Mesenteric fat pad (tissue), 1 donor: ENCODE data around the gene AGBL5. TPM values are rescaled to one million over a fixed set of nuclear protein-coding genes. Genes with fewer than 3 reads are reported as not detected.

Source experiments
- DNase-seq: peaks from one replicate; pipeline ENCODE4 v3.0.0-alpha.2; 2020; ENCODE audit warnings: low spot score
- total RNA-seq: library from RNA; stranded (reverse); fragmentation: NEBNext Ultra II Directional; extraction: Animal tissue kit (Norgen Biotek cat#: 25700); gene quantifications from one replicate; pipeline ENCODE4 v1.2.1, GENCODE V29; 2021
- donor health status: DM: yes; HTN: yes; CAD: no.

Gene AGBL5
- total RNA-seq, 1 donor from 2014 or later, result 20.3 TPM

GRCh38 chr2:27024188-27024587 lies 27.3 kb upstream of the AGBL5 start:
- peak; percentile 87 for DNase-seq

- peak; percentile 82 for DNase-seq
Observed at GRCh38 chr2:27024812-27025211, 26.7 kb upstream of the AGBL5 start.

GRCh38 chr2:27025281-27025800 lies 26.1 kb upstream of the AGBL5 start:
- peak; percentile 81 for DNase-seq

- DNase-seq, result peak; percentile 87
Observed at GRCh38 chr2:27025861-27026851, 25.3 kb upstream of the AGBL5 start.

- DNase-seq, result peak; percentile 68
Observed at GRCh38 chr2:27027211-27027651, 24.2 kb upstream of the AGBL5 start.

- DNase-seq, result no peak
Observed at GRCh38 chr2:27029051-27029450, 22.4 kb upstream of the AGBL5 start.

- DNase-seq, result peak; percentile 97
Observed at GRCh38 chr2:27032495-27033252, 18.8 kb upstream of the AGBL5 start, which contains the start of gene TMEM214. TMEM214 (plus strand) TSS chr2:27032965; CDS start chr2:27033016, 51 bp downstream.

GRCh38 chr2:27033253-27033852 lies 18.1 kb upstream of the AGBL5 start:
- DNase-seq, result no peak

GRCh38 chr2:27038012-27038411 lies 13.5 kb upstream of the AGBL5 start:
- DNase-seq, result no peak

GRCh38 chr2:27038631-27039339 lies 12.7 kb upstream of the AGBL5 start:
- DNase-seq, result no peak

- DNase-seq, result no peak
Observed at GRCh38 chr2:27039426-27039825, 12.0 kb upstream of the AGBL5 start.

- no peak for DNase-seq
Observed at GRCh38 chr2:27039871-27040270, 11.6 kb upstream of the AGBL5 start.

- DNase-seq, result no peak
Observed at GRCh38 chr2:27040282-27040681, 11.2 kb upstream of the AGBL5 start.

GRCh38 chr2:27041752-27042151 lies 9.7 kb upstream of the AGBL5 start:
- DNase-seq, result no peak

- DNase-seq, result no peak
Observed at GRCh38 chr2:27042159-27042661, 9.3 kb upstream of the AGBL5 start.

GRCh38 chr2:27042985-27043634 lies 8.4 kb upstream of the AGBL5 start:
- no peak for DNase-seq

- no peak for DNase-seq
Observed at GRCh38 chr2:27049422-27050280, 1.8 kb upstream of the AGBL5 start.

- DNase-seq, result peak; percentile 96
Observed at GRCh38 chr2:27050281-27050995, 1.0 kb upstream of the AGBL5 start.
